ENCODE data around the gene BRIP1.
A peak's percentile ranks its signal among the peaks of the same experiment; 100 is the strongest.

BRIP1 gene

GRCh38 chr17:61761827-61762226, 101.5 kb downstream of the BRIP1 start:
- Histone ChIP-seq H3K36me3 (ENCODE audit: control insufficient read depth, insufficient read depth, low read length) (no peaks in the 10 kb centered on the region), H3K27me3 (replicated peaks; ENCODE audit: control insufficient read depth, insufficient read depth, low read length) (no peaks in the 10 kb centered on the region), H3K4me3 (replicated peaks; ENCODE audit: low read depth, low read length) (no peak overlapping the region)
- TF ChIP-seq CTCF (IDR thresholded peaks at IDR 0.05; ENCODE audit: insufficient read depth, low read length, poor library complexity, severe bottlenecking): no peak
- DNase-seq (ENCODE audit: extremely low read depth, insufficient read length): no peak

GRCh38 chr17:61759362-61759761, 104.0 kb downstream of the BRIP1 start:
- no peak overlapping the region for H3K4me3 ChIP-seq (replicated peaks; ENCODE audit: low read depth, low read length)
- TF ChIP-seq CTCF (IDR thresholded peaks at IDR 0.05; ENCODE audit: insufficient read depth, low read length, poor library complexity, severe bottlenecking): no peak

GRCh38 chr17:61758430-61758829, 104.9 kb downstream of the BRIP1 start:
- DNase-seq (ENCODE audit: extremely low read depth, insufficient read length): no peak
- Histone ChIP-seq H3K27me3 (replicated peaks; ENCODE audit: control insufficient read depth, insufficient read depth, low read length) (no peaks in the 10 kb centered on the region), H3K36me3 (ENCODE audit: control insufficient read depth, insufficient read depth, low read length) (no peaks in the 10 kb centered on the region), H3K4me3 (replicated peaks; ENCODE audit: low read depth, low read length) (no peak overlapping the region)
- TF ChIP-seq CTCF (IDR thresholded peaks at IDR 0.05; ENCODE audit: insufficient read depth, low read length, poor library complexity, severe bottlenecking): no peak

More at GRCh38 chr17:61759362-61759761, 104.0 kb downstream of the BRIP1 start:
- Histone ChIP-seq H3K36me3 (ENCODE audit: control insufficient read depth, insufficient read depth, low read length) (no peaks in the 10 kb centered on the region), H3K27me3 (replicated peaks; ENCODE audit: control insufficient read depth, insufficient read depth, low read length) (no peaks in the 10 kb centered on the region)
- DNase-seq (ENCODE audit: extremely low read depth, insufficient read length): no peak

GRCh38 chr17:61757168-61757567, 106.2 kb downstream of the BRIP1 start:
- peak; percentile 59 for DNase-seq (ENCODE audit: extremely low read depth, insufficient read length)
- TF ChIP-seq CTCF (IDR thresholded peaks at IDR 0.05; ENCODE audit: insufficient read depth, low read length, poor library complexity, severe bottlenecking): no peak
- Histone ChIP-seq H3K36me3 (ENCODE audit: control insufficient read depth, insufficient read depth, low read length) (no peaks in the 10 kb centered on the region; the same call in 1 of the 2 replicates), H3K4me3 (replicated peaks; ENCODE audit: low read depth, low read length) (no peak overlapping the region), H3K27me3 (replicated peaks; ENCODE audit: control insufficient read depth, insufficient read depth, low read length) (no peaks in the 10 kb centered on the region)

- Histone ChIP-seq H3K36me3 (ENCODE audit: control insufficient read depth, insufficient read depth, low read length) (no peaks in the 10 kb centered on the region; the same call in 1 of the 2 replicates), H3K27me3 (replicated peaks; ENCODE audit: control insufficient read depth, insufficient read depth, low read length) (no peaks in the 10 kb centered on the region), H3K4me3 (replicated peaks; ENCODE audit: low read depth, low read length) (no peak overlapping the region)
- no peak for TF ChIP-seq CTCF (IDR thresholded peaks at IDR 0.05; ENCODE audit: insufficient read depth, low read length, poor library complexity, severe bottlenecking)
- DNase-seq (ENCODE audit: extremely low read depth, insufficient read length): no peak
These were observed 106.8 kb downstream of the BRIP1 start for GRCh38 chr17:61756561-61756960.

GRCh38 chr17:61755668-61756067, 107.7 kb downstream of the BRIP1 start:
- Histone ChIP-seq H3K36me3 (ENCODE audit: control insufficient read depth, insufficient read depth, low read length) (no peaks in the 10 kb centered on the region; the same call in 1 of the 2 replicates), H3K27me3 (replicated peaks; ENCODE audit: control insufficient read depth, insufficient read depth, low read length) (no peaks in the 10 kb centered on the region), H3K4me3 (replicated peaks; ENCODE audit: low read depth, low read length) (no peak overlapping the region)
- no peak for TF ChIP-seq CTCF (IDR thresholded peaks at IDR 0.05; ENCODE audit: insufficient read depth, low read length, poor library complexity, severe bottlenecking)
- DNase-seq (ENCODE audit: extremely low read depth, insufficient read length): no peak

All from GM06990 (cell line).